CD4-positive, CD25-positive, alpha-beta regulatory T cell (primary cell): ENCODE measurements around the gene PALM. TPM values are rescaled to one million over a fixed set of nuclear protein-coding genes. Genes with fewer than 3 reads are reported as not detected.
A peak's percentile ranks its signal among the peaks of the same experiment; 100 is the strongest.
"Not testable (repeated sequence)": the region's sequence is repeated elsewhere in the genome, so short reads cannot be mapped to it uniquely, and the experiment has no call there.

Source experiments
- ATAC-seq, 2 donors: fragments of 150-1000 bp; cut with Tn5 transposase; one replicate each; pipeline ENCODE4 v1.10.0; 2021; ENCODE audit warnings: low read depth in 2 of 2, moderate number of reproducible peaks in 2 of 2, moderate library complexity in 1 of 2
- DNase-seq, 3 donors: peaks; one replicate each; pipeline versions ENCODE4 v3.0.0 to v3.0.0-alpha.2; 2012 to 2022; ENCODE audit warnings: mixed read lengths in 1 of 3
- H3K27ac ChIP-seq: one replicate; pipeline ENCODE4 v1.7.0; 2013; ENCODE audit warnings: mild to moderate bottlenecking, low read length; ENCODE audit not compliant: insufficient read depth, poor library complexity, severe bottlenecking
- H3K27me3 ChIP-seq: one replicate; pipeline ENCODE4 v1.7.0; 2013; ENCODE audit warnings: low read length; ENCODE audit not compliant: control insufficient read depth, insufficient read depth
- H3K36me3 ChIP-seq: one replicate; pipeline ENCODE4 v1.7.0; 2013; ENCODE audit warnings: mild to moderate bottlenecking, low read length, moderate library complexity; ENCODE audit not compliant: control insufficient read depth, insufficient read depth
- H3K4me1 ChIP-seq: 2 replicates; pipeline ENCODE4 v1.7.0; 2013; ENCODE audit warnings: mild to moderate bottlenecking, low read length; ENCODE audit not compliant: insufficient read depth, control insufficient read depth, poor library complexity, severe bottlenecking
- H3K4me3 ChIP-seq: one replicate; pipeline ENCODE4 v1.7.0; 2013; ENCODE audit warnings: low read depth, mild to moderate bottlenecking, low read length, moderate library complexity
- H3K9me3 ChIP-seq, 2 experiments: 1 replicate in 1 of 2; 2 replicates in 1 of 2; pipeline ENCODE4 v1.7.0; 2013; ENCODE audit warnings: low read length in 2 of 2, mild to moderate bottlenecking in 1 of 2, moderate library complexity in 1 of 2; ENCODE audit not compliant: control insufficient read depth in 2 of 2
- H3K27ac Mint-ChIP-seq, 3 donors: one replicate each; pipeline ENCODE4 v1.8.0; 2020 to 2022; ENCODE audit warnings: mild to moderate bottlenecking in 3 of 3, mixed read lengths in 3 of 3, moderate library complexity in 2 of 3
- H3K27me3 Mint-ChIP-seq: one replicate; pipeline ENCODE4 v1.8.0; 2022; ENCODE audit warnings: mild to moderate bottlenecking, mixed read lengths
- H3K36me3 Mint-ChIP-seq: one replicate; pipeline ENCODE4 v1.8.0; 2020; ENCODE audit warnings: mixed read lengths
- H3K4me1 Mint-ChIP-seq, 4 donors: one replicate each; pipeline ENCODE4 v1.8.0; 2020 to 2022; ENCODE audit warnings: mixed read lengths in 4 of 4, mild to moderate bottlenecking in 1 of 4
- H3K4me3 Mint-ChIP-seq, 4 donors: one replicate each; pipeline ENCODE4 v1.8.0; 2020 to 2022; ENCODE audit warnings: mild to moderate bottlenecking in 4 of 4, mixed read lengths in 4 of 4, moderate library complexity in 3 of 4
- H3K9me3 Mint-ChIP-seq, 7 donors: one replicate each; pipeline ENCODE4 v1.8.0; 2020 to 2022; ENCODE audit warnings: mixed read lengths in 7 of 7, mild to moderate bottlenecking in 3 of 7, moderate library complexity in 2 of 7
- polyA plus RNA-seq, 4 donors: library from polyadenylated mRNA; unstranded; fragments of 300-500 nt; fragmentation: Illumina TruSeq; gene quantifications; one replicate each; pipeline ENCODE4 v1.2.3, GENCODE V29; 2021
- total RNA-seq: library from RNA; stranded (reverse); gene quantifications from one replicate; pipeline ENCODE4 v1.2.3, GENCODE V29; 2022

The PALM gene
- total and polyA plus RNA-seq, 5 donors from 2014 or later: not detected

DNA sequence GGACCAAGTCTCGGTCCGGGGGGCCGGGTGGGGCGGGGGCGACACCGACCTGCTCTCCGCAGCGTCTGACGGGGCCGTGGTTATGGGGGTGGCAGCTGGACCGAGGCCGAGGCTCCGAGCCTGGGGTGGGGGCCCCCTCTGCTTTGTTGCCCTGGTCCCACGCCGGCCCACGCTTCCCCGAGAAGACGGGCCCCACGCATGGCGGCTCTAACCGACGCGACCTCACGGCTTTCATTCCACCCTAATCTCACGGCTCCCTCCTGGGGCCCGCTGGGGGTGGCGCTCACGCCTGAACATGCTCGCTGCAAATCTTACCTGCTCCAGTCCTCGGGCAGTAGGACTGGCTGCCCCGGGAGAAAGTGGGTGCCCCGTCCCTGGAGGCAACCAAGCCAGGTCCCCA lies 27.4 kb downstream of the PALM start:
- Histone ChIP-seq H3K27ac (no peak overlapping the region), H3K27me3 (no peaks in the 10 kb centered on the region), H3K9me3 (no peaks in the 10 kb centered on the region), H3K36me3 (no peaks in the 10 kb centered on the region), H3K4me1 (no peaks in the 10 kb centered on the region), H3K4me3 (no peak overlapping the region)
- Mint-ChIP-seq H3K27ac (no peak overlapping the region), H3K4me3 (no peak overlapping the region), H3K36me3 (no peaks in the 10 kb centered on the region), H3K27me3 (no peaks in the 10 kb centered on the region), H3K9me3 (no peaks in the 10 kb centered on the region), H3K4me1 (peaks cover 0 to 12% (median 6%) of the 10 kb centered on the region in 4 donors)
- no peak for ATAC-seq
- DNase-seq: no peak

GRCh38 chr19:737591-738093 lies 28.9 kb downstream of the PALM start:
- H3K4me1 ChIP-seq: no peaks in the 10 kb centered on the region
- Mint-ChIP-seq H3K4me3 (peak overlapping the region in 1 of 4 donors; percentile 88), H3K36me3 (no peaks in the 10 kb centered on the region), H3K9me3 (peaks cover 0 to 1% (median 0%) of the 10 kb centered on the region in 7 donors), H3K27me3 (no peaks in the 10 kb centered on the region), H3K27ac (no peak overlapping the region), H3K4me1 (peaks cover 0 to 12% (median 6%) of the 10 kb centered on the region in 4 donors)
- no peaks in the 10 kb centered on the region for H3K36me3 ChIP-seq
- peak; percentile 24 to 39 (median 27) for DNase-seq
- H3K9me3 ChIP-seq: no peaks in the 10 kb centered on the region
- no peaks in the 10 kb centered on the region for H3K27me3 ChIP-seq
- no peak overlapping the region for H3K27ac ChIP-seq
- no peak overlapping the region for H3K4me3 ChIP-seq
- ATAC-seq: peak; percentile 47 to 49

DNA sequence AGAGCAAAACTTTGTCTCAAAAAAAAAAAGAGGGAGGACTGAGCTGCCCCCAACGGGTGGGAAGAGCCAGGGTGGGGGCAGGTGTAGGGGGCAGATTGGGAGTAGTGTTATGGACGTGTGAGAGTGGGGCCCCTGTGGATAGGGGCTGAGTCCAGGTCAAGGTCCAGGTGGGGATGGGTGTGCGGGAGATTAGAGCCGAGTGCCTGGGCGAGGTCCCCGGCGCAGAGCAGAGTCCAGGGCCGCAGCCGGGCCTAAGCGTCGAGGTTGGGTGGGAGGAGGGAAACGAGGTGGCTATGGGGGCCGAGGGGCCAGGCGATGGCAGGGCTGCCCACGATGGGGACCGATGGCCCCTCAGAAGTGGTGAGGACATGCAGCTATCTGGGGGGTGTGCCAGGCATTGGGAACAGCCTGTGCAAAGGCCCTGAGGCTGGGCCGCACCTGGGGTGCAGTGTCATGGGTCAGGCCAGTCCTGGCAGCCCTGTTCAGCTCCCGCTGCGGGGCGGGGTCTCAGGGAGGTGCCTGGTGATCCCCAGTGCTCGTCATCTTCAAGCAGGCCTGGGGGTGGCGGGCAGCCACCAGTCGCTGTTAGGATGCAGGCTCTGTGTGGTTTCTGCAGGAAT lies 29.9 kb downstream of the PALM start:
- no peaks in the 10 kb centered on the region for H3K27me3 ChIP-seq
- H3K4me1 ChIP-seq: no peaks in the 10 kb centered on the region
- Mint-ChIP-seq H3K27ac (no peak overlapping the region), H3K4me1 (peaks cover 0 to 6% (median 3%) of the 10 kb centered on the region in 4 donors), H3K27me3 (no peaks in the 10 kb centered on the region), H3K9me3 (peaks cover 0 to 1% (median 0%) of the 10 kb centered on the region in 7 donors), H3K36me3 (no peaks in the 10 kb centered on the region), H3K4me3 (no peak overlapping the region)
- no peaks in the 10 kb centered on the region for H3K36me3 ChIP-seq
- DNase-seq (no peak), ATAC-seq (no peak)
- H3K4me3 ChIP-seq: no peak overlapping the region
- no peak overlapping the region for H3K27ac ChIP-seq
- no peaks in the 10 kb centered on the region for H3K9me3 ChIP-seq

GRCh38 chr19:739998-740715 lies 31.4 kb downstream of the PALM start:
- ATAC-seq (no peak), DNase-seq (no peak)
- no peak overlapping the region for H3K4me3 Mint-ChIP-seq
- no peak overlapping the region for H3K27ac ChIP-seq
- H3K4me3 ChIP-seq: no peak overlapping the region
- no peaks in the 10 kb centered on the region for H3K36me3 Mint-ChIP-seq
- no peaks in the 10 kb centered on the region for H3K27me3 Mint-ChIP-seq
- no peaks in the 10 kb centered on the region for H3K36me3 ChIP-seq
- H3K4me1 ChIP-seq: no peaks in the 10 kb centered on the region
- H3K27ac Mint-ChIP-seq: no peak overlapping the region
- peaks cover 0 to 4% (median 0%) of the 10 kb centered on the region in 7 donors for H3K9me3 Mint-ChIP-seq
- H3K4me1 Mint-ChIP-seq: peaks cover 0 to 3% (median 0%) of the 10 kb centered on the region in 4 donors
- H3K27me3 ChIP-seq: no peaks in the 10 kb centered on the region
- peaks cover 0 to 1% of the 10 kb centered on the region in 2 experiments for H3K9me3 ChIP-seq

DNA sequence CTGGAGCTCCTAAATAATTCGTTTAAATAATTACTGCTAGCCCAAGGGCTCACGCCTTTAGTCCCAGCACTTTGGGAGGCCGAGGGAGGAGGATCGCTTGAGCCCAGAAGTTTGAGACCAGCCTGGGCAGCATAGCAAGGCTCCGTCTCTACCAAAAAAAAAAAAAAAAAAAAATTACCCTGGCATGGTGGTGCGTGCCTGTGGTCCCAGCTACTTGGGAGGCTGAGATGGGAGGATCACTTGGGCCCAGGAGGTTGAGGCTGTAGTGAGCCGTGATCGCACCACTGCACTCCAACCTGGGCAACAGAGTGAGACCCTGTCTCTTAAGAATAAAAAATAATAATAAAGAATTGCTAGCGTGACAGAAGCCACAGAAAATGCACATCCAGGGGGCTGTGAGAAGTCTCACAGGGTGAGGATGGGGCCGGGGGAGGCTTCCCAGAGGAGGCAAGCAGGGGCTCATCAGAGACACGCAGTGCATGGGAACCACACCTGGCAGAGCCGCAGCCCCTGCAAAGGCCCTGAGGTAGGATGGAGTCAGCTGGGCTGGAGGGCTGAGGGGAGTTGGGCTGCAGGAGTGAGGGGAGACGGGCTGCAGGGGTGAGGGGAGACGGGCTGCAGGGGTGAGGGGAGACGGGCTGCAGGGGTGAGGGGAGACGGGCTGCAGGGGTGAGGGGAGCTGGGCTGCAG lies 32.2 kb downstream of the PALM start:
- not testable (repeated sequence) for H3K9me3 Mint-ChIP-seq, H3K27me3 Mint-ChIP-seq, H3K27ac Mint-ChIP-seq, H3K27me3 ChIP-seq, H3K9me3 ChIP-seq, H3K27ac ChIP-seq, H3K4me3 Mint-ChIP-seq, H3K4me3 ChIP-seq, DNase-seq, H3K4me1 Mint-ChIP-seq, H3K36me3 Mint-ChIP-seq, H3K4me1 ChIP-seq, ATAC-seq, H3K36me3 ChIP-seq

DNA sequence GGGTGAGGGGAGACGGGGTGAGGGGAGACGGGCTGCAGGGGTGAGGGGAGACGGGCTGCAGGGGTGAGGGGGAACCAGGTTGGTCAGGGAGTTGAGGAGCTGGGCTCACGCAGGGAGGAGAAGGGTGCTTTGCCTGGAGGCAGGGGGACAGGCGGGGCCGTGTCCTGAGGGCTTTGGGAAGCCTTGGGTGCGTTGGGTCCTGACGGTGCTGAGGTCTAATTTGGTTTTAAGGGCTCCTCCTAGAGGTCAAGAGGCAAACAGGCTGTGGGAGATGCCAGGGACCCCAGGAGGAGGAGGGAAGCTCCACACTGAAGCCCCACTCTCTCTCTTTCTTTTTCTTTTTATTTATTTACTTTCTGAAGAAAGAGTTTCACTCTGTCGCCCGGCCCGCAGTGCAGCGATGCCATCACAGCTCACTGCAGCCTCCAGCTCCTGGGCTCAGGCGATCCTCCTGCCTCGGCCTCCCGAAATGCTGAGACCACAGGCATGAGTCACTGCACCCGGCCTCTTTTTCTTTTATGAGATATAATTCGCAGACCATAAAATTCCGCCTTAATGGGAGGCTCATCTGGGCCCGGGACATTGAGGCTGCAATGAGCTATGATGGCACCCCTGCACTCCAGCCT lies 32.9 kb downstream of the PALM start:
- H3K36me3 ChIP-seq: no peaks in the 10 kb centered on the region
- no peaks in the 10 kb centered on the region for H3K4me1 ChIP-seq
- no peak overlapping the region for H3K27ac ChIP-seq
- Mint-ChIP-seq H3K36me3 (no peaks in the 10 kb centered on the region), H3K4me1 (peaks cover 0 to 3% (median 0%) of the 10 kb centered on the region in 4 donors), H3K4me3 (no peak overlapping the region), H3K27me3 (no peaks in the 10 kb centered on the region), H3K27ac (peak overlapping the region in 1 of 3 donors; percentile 60), H3K9me3 (peaks cover 0 to 4% (median 0%) of the 10 kb centered on the region in 7 donors)
- no peak overlapping the region for H3K4me3 ChIP-seq
- no peaks in the 10 kb centered on the region for H3K27me3 ChIP-seq
- ATAC-seq: no peak
- DNase-seq: peak in 1 of 3 donors; percentile 7
- peaks cover 0 to 1% of the 10 kb centered on the region in 2 experiments for H3K9me3 ChIP-seq

GRCh38 chr19:742540-743075 lies 33.9 kb downstream of the PALM start:
- Histone ChIP-seq H3K27me3 (no peaks in the 10 kb centered on the region), H3K36me3 (no peaks in the 10 kb centered on the region), H3K9me3 (peaks cover 1 to 9% of the 10 kb centered on the region in 2 experiments), H3K4me1 (no peaks in the 10 kb centered on the region), H3K4me3 (no peak overlapping the region), H3K27ac (no peak overlapping the region)
- no peak overlapping the region for H3K4me3 Mint-ChIP-seq
- ATAC-seq (no peak), DNase-seq (no peak)
- peaks cover 0 to 4% (median 0%) of the 10 kb centered on the region in 7 donors for H3K9me3 Mint-ChIP-seq
- H3K27me3 Mint-ChIP-seq: no peaks in the 10 kb centered on the region
- no peaks in the 10 kb centered on the region for H3K4me1 Mint-ChIP-seq
- no peaks in the 10 kb centered on the region for H3K36me3 Mint-ChIP-seq
- peak overlapping the region in 1 of 3 donors; percentile 69 for H3K27ac Mint-ChIP-seq
